GM06990 (cell line): ENCODE measurements around the gene SERPINE3.

Source experiments
- DNase-seq: peaks from one replicate; pipeline ENCODE4 v3.0.0-alpha.2; 2011; ENCODE audit not compliant: insufficient read length; ENCODE audit errors: extremely low read depth
- H3K27me3 ChIP-seq: replicated peaks from 2 replicates; pipeline ENCODE4 v1.6.0; 2011; ENCODE audit warnings: low read length; ENCODE audit not compliant: control insufficient read depth, insufficient read depth
- H3K36me3 ChIP-seq: 2 replicates; pipeline ENCODE4 v1.5.1; 2011; ENCODE audit warnings: low read length; ENCODE audit not compliant: control insufficient read depth, insufficient read depth
- H3K4me3 ChIP-seq: replicated peaks from 2 replicates; pipeline ENCODE4 v1.5.1; 2011; ENCODE audit warnings: low read depth, mild to moderate bottlenecking, control low read depth, low read length
- TF ChIP-seq, protein P1 (sequence below): IDR thresholded peaks from 2 replicates; pipeline ENCODE4 v1.5.1; 2011; ENCODE audit warnings: low read length, control low read depth, mild to moderate bottlenecking, inconsistent platforms; ENCODE audit not compliant: insufficient read depth, poor library complexity, severe bottlenecking

Gene SERPINE3

GRCh38 chr13:51313619-51314018 lies 25.9 kb upstream of the SERPINE3 start:
- H3K36me3 ChIP-seq, result no peaks in the 10 kb centered on the region
- TF ChIP-seq, protein P1, sequence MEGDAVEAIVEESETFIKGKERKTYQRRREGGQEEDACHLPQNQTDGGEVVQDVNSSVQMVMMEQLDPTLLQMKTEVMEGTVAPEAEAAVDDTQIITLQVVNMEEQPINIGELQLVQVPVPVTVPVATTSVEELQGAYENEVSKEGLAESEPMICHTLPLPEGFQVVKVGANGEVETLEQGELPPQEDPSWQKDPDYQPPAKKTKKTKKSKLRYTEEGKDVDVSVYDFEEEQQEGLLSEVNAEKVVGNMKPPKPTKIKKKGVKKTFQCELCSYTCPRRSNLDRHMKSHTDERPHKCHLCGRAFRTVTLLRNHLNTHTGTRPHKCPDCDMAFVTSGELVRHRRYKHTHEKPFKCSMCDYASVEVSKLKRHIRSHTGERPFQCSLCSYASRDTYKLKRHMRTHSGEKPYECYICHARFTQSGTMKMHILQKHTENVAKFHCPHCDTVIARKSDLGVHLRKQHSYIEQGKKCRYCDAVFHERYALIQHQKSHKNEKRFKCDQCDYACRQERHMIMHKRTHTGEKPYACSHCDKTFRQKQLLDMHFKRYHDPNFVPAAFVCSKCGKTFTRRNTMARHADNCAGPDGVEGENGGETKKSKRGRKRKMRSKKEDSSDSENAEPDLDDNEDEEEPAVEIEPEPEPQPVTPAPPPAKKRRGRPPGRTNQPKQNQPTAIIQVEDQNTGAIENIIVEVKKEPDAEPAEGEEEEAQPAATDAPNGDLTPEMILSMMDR, result no peak
- H3K27me3 ChIP-seq, result no peaks in the 10 kb centered on the region; the same call in none of the 2 replicates
- no peak overlapping the region for H3K4me3 ChIP-seq
- DNase-seq, result no peak

GRCh38 chr13:51317262-51317661 lies 22.2 kb upstream of the SERPINE3 start:
- TF ChIP-seq, protein P1, result no peak

GRCh38 chr13:51318015-51318414 lies 21.5 kb upstream of the SERPINE3 start:
- TF ChIP-seq, protein P1, result no peak
- no peaks in the 10 kb centered on the region; the same call in none of the 2 replicates for H3K27me3 ChIP-seq
- no peak for DNase-seq
- no peaks in the 10 kb centered on the region for H3K36me3 ChIP-seq
- H3K4me3 ChIP-seq, result no peak overlapping the region

More at GRCh38 chr13:51317262-51317661, 22.2 kb upstream of the SERPINE3 start:
- no peak overlapping the region for H3K4me3 ChIP-seq
- DNase-seq, result no peak
- no peaks in the 10 kb centered on the region; the same call in none of the 2 replicates for H3K27me3 ChIP-seq
- no peaks in the 10 kb centered on the region for H3K36me3 ChIP-seq

DNA sequence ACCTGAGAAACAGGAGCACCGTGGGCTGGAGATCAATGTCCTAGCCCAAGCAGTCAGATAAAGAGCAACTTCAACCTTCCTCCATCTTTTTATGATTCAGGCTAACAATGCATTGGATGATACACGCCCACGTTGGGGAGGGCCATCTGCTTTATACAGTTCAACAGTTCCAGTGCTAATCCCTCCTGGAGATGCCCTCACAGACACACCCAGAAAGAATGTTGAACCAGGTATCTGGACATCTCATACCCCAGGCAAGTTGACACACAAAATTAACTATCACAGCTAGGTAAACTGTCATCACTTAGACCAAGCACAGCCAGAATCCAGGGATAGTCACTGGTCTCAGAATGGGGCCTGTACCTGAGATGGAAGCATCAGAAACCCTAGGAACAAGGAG lies 20.6 kb upstream of the SERPINE3 start:
- Histone ChIP-seq H3K4me3 (no peak overlapping the region), H3K36me3 (no peaks in the 10 kb centered on the region), H3K27me3 (no peaks in the 10 kb centered on the region; the same call in 1 of the 2 replicates)
- TF ChIP-seq, protein P1, result no peak
- no peak for DNase-seq

DNA sequence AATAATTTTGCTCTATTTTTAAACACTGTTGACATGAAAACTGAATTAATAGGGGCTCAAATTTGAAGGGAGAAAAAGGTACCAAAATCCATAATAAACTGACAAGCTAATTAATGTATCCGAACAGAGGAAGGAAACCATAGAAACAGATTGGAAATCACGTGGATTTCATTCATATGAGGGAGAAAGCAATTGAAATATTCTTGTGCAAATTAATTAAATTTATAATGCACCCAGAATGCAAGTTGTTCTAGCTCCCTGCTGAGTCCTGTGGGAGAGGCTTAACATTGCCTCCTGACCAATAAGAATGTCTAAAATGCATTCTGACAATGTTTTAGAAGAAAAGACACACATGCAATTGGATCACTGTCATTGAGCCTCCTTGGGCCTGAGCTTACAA lies 17.7 kb upstream of the SERPINE3 start:
- TF ChIP-seq, protein P1, result no peak
- H3K27me3 ChIP-seq, result no peaks in the 10 kb centered on the region
- DNase-seq, result no peak
- no peak overlapping the region for H3K4me3 ChIP-seq
- no peaks in the 10 kb centered on the region for H3K36me3 ChIP-seq

- Histone ChIP-seq H3K36me3 (no peaks in the 10 kb centered on the region), H3K27me3 (no peaks in the 10 kb centered on the region), H3K4me3 (no peak overlapping the region)
- DNase-seq, result no peak
- TF ChIP-seq, protein P1, result no peak
These were observed 16.7 kb upstream of the SERPINE3 start for GRCh38 chr13:51322826-51323225.
